AG09309 (cell line): ENCODE results near the gene AP1M2.

ENCODE experiments used
- DNase-seq: peaks from one replicate; pipeline ENCODE4 v3.0.0-alpha.2; 2010; ENCODE audit warnings: low read depth
- H3K4me3 ChIP-seq: 2 replicates; pipeline ENCODE4 v1.5.1; 2011; ENCODE audit warnings: mild to moderate bottlenecking, low read depth, low read length, moderate library complexity; ENCODE audit not compliant: control insufficient read depth
- TF ChIP-seq, protein P1 (sequence below): IDR thresholded peaks from 2 replicates; pipeline ENCODE4 v1.5.1; 2011; ENCODE audit warnings: mild to moderate bottlenecking, low read depth, low read length, inconsistent platforms; ENCODE audit not compliant: insufficient read depth, control insufficient read depth; ENCODE audit errors: missing control alignments

The AP1M2 gene

GRCh38 chr19:10523135-10523636, 63.9 kb downstream of the AP1M2 start:
- DNase-seq, result no peak
- TF ChIP-seq, protein P1, sequence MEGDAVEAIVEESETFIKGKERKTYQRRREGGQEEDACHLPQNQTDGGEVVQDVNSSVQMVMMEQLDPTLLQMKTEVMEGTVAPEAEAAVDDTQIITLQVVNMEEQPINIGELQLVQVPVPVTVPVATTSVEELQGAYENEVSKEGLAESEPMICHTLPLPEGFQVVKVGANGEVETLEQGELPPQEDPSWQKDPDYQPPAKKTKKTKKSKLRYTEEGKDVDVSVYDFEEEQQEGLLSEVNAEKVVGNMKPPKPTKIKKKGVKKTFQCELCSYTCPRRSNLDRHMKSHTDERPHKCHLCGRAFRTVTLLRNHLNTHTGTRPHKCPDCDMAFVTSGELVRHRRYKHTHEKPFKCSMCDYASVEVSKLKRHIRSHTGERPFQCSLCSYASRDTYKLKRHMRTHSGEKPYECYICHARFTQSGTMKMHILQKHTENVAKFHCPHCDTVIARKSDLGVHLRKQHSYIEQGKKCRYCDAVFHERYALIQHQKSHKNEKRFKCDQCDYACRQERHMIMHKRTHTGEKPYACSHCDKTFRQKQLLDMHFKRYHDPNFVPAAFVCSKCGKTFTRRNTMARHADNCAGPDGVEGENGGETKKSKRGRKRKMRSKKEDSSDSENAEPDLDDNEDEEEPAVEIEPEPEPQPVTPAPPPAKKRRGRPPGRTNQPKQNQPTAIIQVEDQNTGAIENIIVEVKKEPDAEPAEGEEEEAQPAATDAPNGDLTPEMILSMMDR, result no peak
- no peak overlapping the region for H3K4me3 ChIP-seq
